Muscle of leg (tissue), 11 donors: ENCODE results near the gene BRF1. TPM values are rescaled to one million over a fixed set of nuclear protein-coding genes. Genes with fewer than 3 reads are reported as not detected.

Source experiments
- DNase-seq: peaks from one replicate; pipeline ENCODE4 v3.0.0; 2013
- H3K27ac ChIP-seq: one replicate; pipeline ENCODE4 v1.5.1; 2013; ENCODE audit warnings: mild to moderate bottlenecking, low read length, control low read depth
- H3K27me3 ChIP-seq: one replicate; pipeline ENCODE4 v1.6.1; 2013; ENCODE audit warnings: low read length; ENCODE audit not compliant: control insufficient read depth, insufficient read depth
- H3K36me3 ChIP-seq: one replicate; pipeline ENCODE4 v1.6.1; 2013; ENCODE audit warnings: low read length; ENCODE audit not compliant: control insufficient read depth, insufficient read depth
- H3K4me1 ChIP-seq: one replicate; pipeline ENCODE4 v1.6.1; 2013; ENCODE audit warnings: low read length; ENCODE audit not compliant: control insufficient read depth, insufficient read depth
- H3K4me3 ChIP-seq: one replicate; pipeline ENCODE4 v1.5.1; 2013; ENCODE audit warnings: low read length, control low read depth
- H3K9me3 ChIP-seq: replicated peaks from 2 replicates; pipeline ENCODE4 v1.6.1; 2013; ENCODE audit warnings: low read depth, low read length; ENCODE audit not compliant: control insufficient read depth
- WGBS: methylation state at CpG from one replicate; pipeline ENCODE4 v1.1.5; 2013; ENCODE audit warnings: missing lambda C conversion rate; ENCODE audit not compliant: insufficient coverage; 5-methylcytosine and 5-hydroxymethylcytosine counted together
- polyA plus RNA-seq, 8 donors: library from polyadenylated mRNA; unstranded; fragments of 120-200 nt; gene quantifications; one replicate each; pipeline versions ENCODE4 v1.2.1 to v1.2.3, GENCODE V29; 2013; ENCODE audit warnings: inconsistent platforms in 1 of 8, low replicate concordance in 1 of 8; ENCODE audit not compliant: insufficient read length in 8 of 8, insufficient read depth in 1 of 8
- total RNA-seq: library from RNA; stranded (reverse); fragments of 120-200 nt; gene quantifications from one replicate; pipeline ENCODE4 v1.2.4, GENCODE V29; 2013

The BRF1 gene
- total and polyA plus RNA-seq, 9 donors: 25.3 to 31.3 (median 28.1) TPM

GRCh38 chr14:105267820-105268548, 32.8 kb downstream of the BRF1 start:
- Histone ChIP-seq H3K4me1 (no peaks in the 10 kb centered on the region), H3K4me3 (no peak overlapping the region), H3K36me3 (peaks cover 26% of the 10 kb centered on the region), H3K27ac (no peak overlapping the region), H3K27me3 (no peaks in the 10 kb centered on the region), H3K9me3 (no peaks in the 10 kb centered on the region)
- no peak for DNase-seq
- 82% methylated on average over 18 of the region's 21 CpGs for WGBS

GRCh38 chr14:105261781-105262180, 39.0 kb downstream of the BRF1 start:
- Histone ChIP-seq H3K27ac (no peak overlapping the region), H3K36me3 (peaks cover 24% of the 10 kb centered on the region), H3K4me3 (no peak overlapping the region), H3K4me1 (peaks cover 24% of the 10 kb centered on the region), H3K27me3 (no peaks in the 10 kb centered on the region), H3K9me3 (no peaks in the 10 kb centered on the region)
- no peak for DNase-seq
- WGBS: 81% methylated on average over 19 of the region's 20 CpGs

- Histone ChIP-seq H3K27me3 (no peaks in the 10 kb centered on the region), H3K4me3 (no peak overlapping the region), H3K4me1 (peaks cover 24% of the 10 kb centered on the region), H3K27ac (no peak overlapping the region), H3K9me3 (no peaks in the 10 kb centered on the region), H3K36me3 (peaks cover 24% of the 10 kb centered on the region)
- 71% methylated on average over 11 of the region's 12 CpGs for WGBS
- DNase-seq: no peak
These were observed 39.8 kb downstream of the BRF1 start for GRCh38 chr14:105260959-105261358.

- Histone ChIP-seq H3K4me1 (peaks cover 38% of the 10 kb centered on the region), H3K36me3 (peaks cover 27% of the 10 kb centered on the region), H3K27me3 (no peaks in the 10 kb centered on the region), H3K4me3 (no peak overlapping the region), H3K9me3 (no peaks in the 10 kb centered on the region), H3K27ac (no peak overlapping the region)
- DNase-seq: no peak
- WGBS: 94% methylated on average over 2 of the region's 7 CpGs
These were observed 42.0 kb downstream of the BRF1 start for GRCh38 chr14:105258846-105259245.

- no peak overlapping the region for H3K27ac ChIP-seq
- peaks cover 34% of the 10 kb centered on the region for H3K36me3 ChIP-seq
- no peak for DNase-seq
- H3K9me3 ChIP-seq: no peaks in the 10 kb centered on the region
- no peaks in the 10 kb centered on the region for H3K27me3 ChIP-seq
- 81% methylated on average over 15 of the region's 15 CpGs for WGBS
- peaks cover 43% of the 10 kb centered on the region for H3K4me1 ChIP-seq
- no peak overlapping the region for H3K4me3 ChIP-seq
These were observed 43.3 kb downstream of the BRF1 start for GRCh38 chr14:105257464-105257863.

GRCh38 chr14:105256292-105256960, 44.4 kb downstream of the BRF1 start:
- Histone ChIP-seq H3K36me3 (peaks cover 44% of the 10 kb centered on the region), H3K9me3 (no peaks in the 10 kb centered on the region), H3K27me3 (no peaks in the 10 kb centered on the region), H3K4me1 (peaks cover 36% of the 10 kb centered on the region), H3K4me3 (no peak overlapping the region), H3K27ac (no peak overlapping the region)
- no peak for DNase-seq
- 95% methylated on average over 13 of the region's 19 CpGs for WGBS

GRCh38 chr14:105255021-105255507, 45.7 kb downstream of the BRF1 start:
- Histone ChIP-seq H3K9me3 (no peaks in the 10 kb centered on the region), H3K36me3 (peaks cover 56% of the 10 kb centered on the region), H3K27ac (peak overlapping the region; percentile 75), H3K4me3 (no peak overlapping the region), H3K27me3 (no peaks in the 10 kb centered on the region), H3K4me1 (peaks cover 41% of the 10 kb centered on the region)
- peak; percentile 76 for DNase-seq
- 71% methylated on average over 5 of the region's 6 CpGs for WGBS

- WGBS: 89% methylated on average over 7 of the region's 9 CpGs
- peaks cover 61% of the 10 kb centered on the region for H3K36me3 ChIP-seq
- no peak overlapping the region for H3K4me3 ChIP-seq
- no peaks in the 10 kb centered on the region for H3K9me3 ChIP-seq
- no peaks in the 10 kb centered on the region for H3K27me3 ChIP-seq
- H3K4me1 ChIP-seq: peaks cover 47% of the 10 kb centered on the region
- H3K27ac ChIP-seq: no peak overlapping the region
- DNase-seq: no peak
These were observed 47.5 kb downstream of the BRF1 start for GRCh38 chr14:105253329-105253682.

GRCh38 chr14:105252552-105253328, 48.1 kb downstream of the BRF1 start:
- no peaks in the 10 kb centered on the region for H3K9me3 ChIP-seq
- DNase-seq: no peak
- no peak overlapping the region for H3K27ac ChIP-seq
- 76% methylated on average over 19 of the region's 21 CpGs for WGBS
- peaks cover 61% of the 10 kb centered on the region for H3K36me3 ChIP-seq
- peaks cover 51% of the 10 kb centered on the region for H3K4me1 ChIP-seq
- no peak overlapping the region for H3K4me3 ChIP-seq
- H3K27me3 ChIP-seq: no peaks in the 10 kb centered on the region

- Histone ChIP-seq H3K4me3 (no peak overlapping the region), H3K9me3 (no peaks in the 10 kb centered on the region), H3K27me3 (no peaks in the 10 kb centered on the region), H3K27ac (no peak overlapping the region), H3K4me1 (peaks cover 56% of the 10 kb centered on the region), H3K36me3 (peaks cover 62% of the 10 kb centered on the region)
- DNase-seq: no peak
- 80% methylated on average over 5 of the region's 6 CpGs for WGBS
These were observed 48.9 kb downstream of the BRF1 start for GRCh38 chr14:105251920-105252319.
